ENCODE measurements around the gene PITX2.

PITX2 gene

DNA sequence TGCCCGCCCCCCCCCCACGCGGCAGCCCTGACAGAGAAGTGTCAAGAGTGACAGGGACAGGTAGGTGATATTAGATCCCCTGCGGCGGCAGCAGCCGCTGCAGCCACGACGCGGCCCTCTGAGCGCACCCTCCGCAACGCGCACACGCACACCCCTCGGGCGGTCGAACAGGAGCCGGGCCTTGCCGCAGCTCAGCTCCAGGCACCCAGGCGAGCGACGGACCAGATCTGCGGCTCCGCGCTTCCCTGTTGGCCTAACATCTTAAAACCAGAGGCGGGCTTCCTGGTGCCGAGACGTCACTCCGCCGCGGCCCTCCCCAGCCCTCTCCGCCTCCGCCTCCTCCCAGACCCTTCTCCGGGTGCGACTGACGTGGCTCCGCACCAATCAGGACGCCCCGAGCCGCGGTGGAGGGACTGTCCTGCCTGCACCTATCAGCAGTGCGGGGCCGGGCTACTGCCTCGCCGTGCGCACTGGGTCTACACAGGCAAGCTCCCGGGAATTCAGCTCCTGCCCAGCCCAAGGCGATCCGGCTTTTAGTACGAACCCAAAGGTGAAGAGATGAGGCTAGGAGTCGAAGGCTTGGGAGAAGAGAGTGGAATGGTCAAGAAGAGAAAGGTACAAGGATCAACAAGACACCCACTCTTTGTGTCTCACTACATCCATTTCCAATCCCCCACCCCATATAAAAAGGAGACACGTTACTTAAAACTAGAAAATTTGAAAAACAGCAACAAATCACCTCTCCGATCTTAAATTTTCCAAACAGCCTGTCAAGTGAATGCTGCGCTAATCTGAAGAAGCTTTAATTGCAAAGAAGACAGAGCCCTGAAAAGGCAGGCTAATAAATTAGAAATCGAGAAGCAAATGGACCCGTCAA, at the start of gene PITX2:
Gene PITX2, minus strand, starts transcription at position 237 of the 877 bp plus-strand sequence. CDS start 617 bp downstream, outside the sequence.
- peak; percentile 73 to 77 for ATAC-seq

DNA sequence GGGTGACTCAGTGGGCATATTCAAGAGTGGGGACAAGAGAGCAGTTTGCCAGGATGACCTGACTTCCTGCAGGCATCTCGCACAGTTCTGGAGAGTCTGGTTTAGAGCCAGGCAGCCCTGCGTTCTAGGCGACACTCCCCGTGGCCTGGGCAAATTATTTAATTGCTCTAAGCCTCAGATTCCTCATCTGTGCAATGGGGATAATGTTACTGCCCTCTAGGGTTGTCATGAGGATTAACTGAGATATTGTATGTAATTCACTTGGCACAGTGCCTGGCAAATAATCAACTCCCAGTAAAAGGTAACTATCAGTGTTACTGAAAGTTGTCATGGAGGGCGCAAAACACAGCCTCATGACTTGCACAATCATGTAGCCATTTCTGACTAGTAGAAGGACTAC, 48.8 kb upstream of the PITX2 start:
- ATAC-seq: no peak

GRCh38 chr4:110669663-110670062, 46.8 kb upstream of the PITX2 start:
- no peak for ATAC-seq

DNA sequence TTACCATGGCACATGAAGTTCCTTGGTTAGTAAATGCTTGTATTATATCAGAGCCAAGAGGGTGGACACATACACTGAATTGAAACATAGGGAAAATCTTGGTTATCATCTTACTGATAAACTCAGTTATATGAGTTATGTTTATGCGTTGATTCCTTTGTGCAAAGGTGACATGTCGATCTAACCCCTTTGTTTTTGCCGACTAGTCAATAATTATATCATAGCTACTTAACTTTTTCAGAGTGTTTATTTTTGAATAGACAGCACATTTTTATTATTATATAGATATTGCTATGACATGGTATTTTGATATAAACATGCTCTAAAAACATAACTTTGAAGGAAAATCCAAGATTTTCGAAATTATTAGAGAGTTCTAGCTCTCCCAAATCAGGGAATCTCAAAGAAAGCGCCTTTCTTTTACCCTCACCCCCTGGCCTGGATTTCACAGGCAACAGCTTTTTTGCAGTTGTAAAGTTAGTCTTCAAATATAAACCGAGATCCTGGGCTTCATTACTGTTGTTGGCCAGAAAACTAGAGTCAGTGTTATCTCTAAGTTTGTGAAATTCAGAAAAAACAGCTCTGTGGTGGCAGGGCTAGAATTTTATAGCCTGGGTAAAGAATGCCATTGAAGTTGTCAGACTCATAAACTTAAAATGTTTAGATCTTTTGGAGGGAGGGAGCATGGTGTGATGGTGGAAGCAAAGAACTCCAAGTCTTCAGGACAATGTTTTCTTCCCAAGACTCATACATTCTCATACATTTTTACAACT, 45.8 kb upstream of the PITX2 start:
- ATAC-seq: no peak

DNA sequence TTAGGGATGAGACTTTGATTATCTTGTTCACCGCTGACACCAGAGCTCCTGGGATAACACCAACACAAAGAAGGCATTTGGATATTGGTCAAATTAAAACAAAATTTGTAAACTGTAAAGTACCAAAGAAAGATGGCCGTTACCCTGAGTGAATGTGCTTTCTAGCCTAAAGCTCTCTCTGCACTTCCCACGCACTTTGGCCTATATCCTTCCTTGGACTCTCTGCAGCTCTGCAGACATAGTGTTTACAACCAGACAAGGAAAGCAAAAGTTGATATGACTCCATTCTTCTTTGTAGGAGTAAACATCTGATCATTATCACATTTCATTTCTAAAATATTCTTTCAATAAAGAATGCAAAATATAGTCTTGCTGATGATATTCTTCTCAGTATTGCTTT, 44.8 kb upstream of the PITX2 start:
- ATAC-seq: no peak

DNA sequence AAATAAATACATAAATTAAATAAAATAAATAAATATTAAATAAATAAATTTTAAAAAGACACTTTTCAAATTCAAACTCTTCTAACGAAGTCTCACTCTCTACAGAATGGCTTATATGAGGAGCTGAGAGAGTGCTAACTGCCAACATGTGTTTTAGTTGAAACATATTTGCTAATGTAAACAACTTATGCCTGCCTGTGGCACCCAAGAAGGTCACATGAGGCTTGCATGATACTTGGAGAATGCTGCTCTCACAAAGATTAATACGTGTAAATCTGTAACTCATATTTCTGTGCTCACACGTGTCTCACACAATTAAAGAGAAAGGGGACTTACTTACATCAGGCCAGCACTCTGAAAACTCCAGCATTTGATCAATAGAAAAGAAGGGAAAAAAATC, 43.2 kb upstream of the PITX2 start:
- ATAC-seq: no peak

DNA sequence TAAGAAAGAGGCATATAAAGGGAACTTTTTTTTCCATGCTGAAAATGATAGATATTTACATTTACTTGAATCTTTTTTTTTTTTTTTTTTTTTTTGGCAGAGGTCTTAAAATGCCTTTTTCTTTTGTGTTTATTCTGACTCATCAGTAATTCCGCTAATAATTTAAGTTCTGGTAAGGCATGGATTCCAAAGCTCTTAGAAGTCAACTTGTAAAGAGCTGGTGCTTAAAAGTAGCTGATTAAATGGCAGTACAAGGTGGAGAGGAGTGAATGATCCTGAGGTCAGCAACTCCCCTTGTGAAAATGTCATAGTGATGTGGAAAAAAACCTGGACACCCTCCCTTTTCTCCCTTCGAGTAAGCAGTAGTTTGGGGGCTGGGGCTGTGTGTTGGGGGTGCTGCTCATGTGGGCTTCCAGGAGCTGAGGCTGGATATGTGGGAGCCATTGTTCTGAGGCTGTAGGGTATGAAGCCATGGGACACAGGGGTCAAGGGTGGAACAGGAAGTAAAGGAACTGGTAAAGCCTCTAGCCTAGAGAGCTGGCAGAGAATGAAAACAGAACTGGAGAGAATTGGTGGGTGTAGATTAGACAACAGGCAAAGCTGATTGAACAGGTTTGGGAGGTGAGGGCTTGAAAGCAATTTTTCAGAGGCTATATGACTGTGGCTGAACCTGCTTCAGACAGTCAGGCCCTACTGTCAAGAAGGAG, 41.0 kb upstream of the PITX2 start:
- ATAC-seq: no peak

DNA sequence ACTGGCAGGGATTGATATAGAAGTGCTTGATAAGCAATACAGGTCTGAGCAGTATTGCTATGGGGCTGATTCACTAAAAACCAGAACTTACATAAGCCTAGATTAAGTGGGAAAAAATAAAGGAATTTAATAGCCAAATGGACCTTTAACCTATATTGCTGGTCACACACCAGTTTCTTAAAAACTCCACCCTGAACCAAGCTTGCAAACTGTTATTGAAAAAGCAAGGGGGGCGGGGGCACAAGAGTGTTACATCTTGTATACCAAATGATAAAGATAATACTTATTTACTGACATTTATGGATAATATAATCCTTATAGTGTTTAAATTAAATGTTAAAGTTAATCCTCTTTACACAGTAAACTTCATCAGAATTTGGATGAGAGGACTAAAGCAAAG, 40.3 kb upstream of the PITX2 start:
- no peak for ATAC-seq

- no peak for ATAC-seq
Measured at GRCh38 chr4:110660755-110661154, 37.9 kb upstream of the PITX2 start.

GRCh38 chr4:110654254-110654635, 31.4 kb upstream of the PITX2 start:
- no peak for ATAC-seq

- ATAC-seq: no peak
Measured at GRCh38 chr4:110653321-110654253, 30.7 kb upstream of the PITX2 start.

GRCh38 chr4:110644008-110644407, 21.1 kb upstream of the PITX2 start:
- no peak for ATAC-seq

DNA sequence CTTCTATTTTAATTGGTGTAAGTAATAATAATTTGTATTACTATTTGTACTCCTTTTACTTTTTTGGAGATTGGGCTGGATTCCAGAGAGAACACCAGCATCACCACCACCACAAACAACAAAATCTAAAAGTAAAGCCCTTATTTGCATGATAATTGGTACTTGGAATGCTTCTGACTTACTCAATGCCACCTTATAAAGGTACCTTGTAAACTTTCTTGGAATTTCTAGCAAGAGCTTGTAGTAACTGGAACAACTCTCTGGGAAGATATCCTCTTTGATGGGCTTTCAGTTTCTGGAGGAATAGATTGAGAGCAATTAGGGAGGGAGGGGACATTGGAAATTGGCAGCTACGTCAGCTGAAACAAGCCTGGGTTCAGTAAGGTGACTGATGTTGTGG, 20.2 kb upstream of the PITX2 start:
- no peak for ATAC-seq

DNA sequence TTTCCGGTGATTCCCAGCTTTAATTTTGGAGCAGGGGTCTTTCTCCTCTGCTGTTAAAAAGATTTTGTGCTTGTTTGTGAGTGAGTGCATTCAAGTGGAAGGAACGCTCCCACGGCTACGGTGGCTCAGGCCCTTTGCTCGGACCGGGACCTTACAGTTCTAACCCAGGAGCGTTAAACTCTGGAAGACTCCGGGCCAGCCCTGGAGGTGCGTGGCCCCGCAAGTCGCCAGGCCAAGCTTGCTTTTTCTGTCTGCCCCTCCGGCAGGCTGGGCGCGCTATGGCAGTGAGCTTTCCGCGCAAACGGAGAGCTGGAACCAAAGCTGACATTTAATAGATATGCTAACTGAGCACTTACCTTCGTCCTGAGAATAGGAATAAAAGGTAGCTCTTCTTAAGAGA, 18.3 kb upstream of the PITX2 start:
- ATAC-seq: no peak

DNA sequence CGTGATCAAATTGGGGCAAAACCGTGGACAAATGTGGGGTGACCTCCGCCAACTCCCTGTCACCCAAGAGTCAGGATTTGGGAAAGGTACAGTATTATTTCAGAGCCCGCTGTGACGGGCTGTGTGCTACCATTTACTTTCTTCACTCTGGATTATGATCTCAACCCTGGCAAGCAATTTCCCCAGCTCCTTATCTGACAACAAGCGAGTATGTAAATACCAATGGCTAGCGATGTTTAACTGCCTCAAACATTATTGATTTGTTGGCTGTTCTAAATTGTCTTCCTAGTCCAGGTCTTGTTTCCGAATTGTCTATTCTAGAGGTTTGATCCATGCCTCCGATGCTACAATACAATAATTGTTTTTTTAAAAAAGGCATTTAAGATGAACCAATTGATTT, 17.7 kb upstream of the PITX2 start:
- ATAC-seq: no peak

DNA sequence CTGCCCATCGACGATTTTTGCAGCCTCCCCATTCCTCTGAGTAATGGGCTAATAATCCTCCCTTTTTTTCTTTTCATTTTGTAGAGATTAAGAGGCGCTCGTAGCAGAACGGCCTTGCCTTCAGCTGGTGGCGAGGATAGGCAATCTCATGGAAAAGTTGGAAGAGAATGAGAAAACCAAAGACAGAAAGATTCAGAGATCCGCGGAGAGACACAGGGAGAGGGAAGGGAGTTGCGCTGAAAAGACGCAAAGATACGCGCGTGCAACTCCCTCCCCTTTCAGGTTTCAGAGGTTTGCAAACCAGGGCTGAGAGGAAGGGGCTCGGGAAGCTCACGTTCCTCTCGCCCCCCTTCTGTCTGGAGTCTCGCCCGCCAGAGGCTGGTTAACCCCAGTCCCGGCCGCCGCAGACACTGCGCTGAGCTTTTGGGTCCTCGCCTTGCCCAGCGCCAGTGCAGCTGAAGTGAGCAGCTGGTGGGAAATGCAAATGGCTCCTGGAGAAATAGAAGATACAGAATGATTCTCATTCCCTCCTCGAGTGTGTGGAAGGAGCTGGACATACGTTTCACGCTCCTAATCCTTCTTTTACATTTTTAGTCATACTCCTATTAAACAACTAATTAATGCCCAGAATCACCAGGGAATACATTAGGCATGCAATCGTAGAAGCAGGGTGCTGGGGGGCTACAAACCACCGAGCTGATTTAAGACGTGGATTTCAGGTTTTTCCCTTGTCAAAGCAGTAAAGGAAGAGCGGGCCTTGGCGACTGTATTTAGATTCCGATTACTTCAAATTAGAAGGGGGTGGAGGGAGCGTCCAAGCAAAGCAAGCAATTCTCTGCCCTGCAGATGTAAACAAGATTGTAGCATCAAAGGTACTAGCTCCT, 16.6 kb upstream of the PITX2 start:
- ATAC-seq: no peak

DNA sequence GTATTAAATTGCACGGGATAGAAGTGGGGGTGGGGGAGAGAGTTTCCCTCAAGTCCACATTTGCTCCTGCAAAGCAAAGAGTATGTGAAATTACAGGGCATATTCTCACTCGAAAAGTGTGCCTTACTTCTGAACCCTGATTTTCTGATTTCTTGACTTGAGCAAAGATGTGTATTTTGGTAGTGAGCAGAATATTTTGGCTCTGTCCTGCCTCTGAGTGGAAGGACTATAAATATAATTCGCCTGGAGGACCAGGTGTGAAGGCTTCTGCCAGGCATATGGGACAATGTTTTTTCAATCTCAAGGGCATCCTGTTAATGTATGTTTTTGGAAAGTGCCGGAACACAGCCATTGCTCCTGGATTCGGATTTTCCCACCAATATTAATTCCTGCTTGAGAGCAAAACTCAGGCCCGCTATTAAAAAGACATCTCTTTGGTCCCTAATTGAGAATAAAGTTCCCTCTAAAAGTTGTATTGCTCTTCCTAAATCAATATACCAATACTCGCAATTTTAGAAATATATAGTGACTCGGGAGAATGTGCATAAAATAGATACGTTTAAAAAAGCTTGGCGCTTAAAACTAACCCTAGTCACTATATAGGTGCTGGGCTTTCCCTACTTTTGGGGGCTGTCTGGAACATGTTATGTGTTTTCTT, 15.3 kb upstream of the PITX2 start:
- ATAC-seq: no peak

- ATAC-seq: no peak
Measured at GRCh38 chr4:110637408-110638088, 14.7 kb upstream of the PITX2 start.

DNA sequence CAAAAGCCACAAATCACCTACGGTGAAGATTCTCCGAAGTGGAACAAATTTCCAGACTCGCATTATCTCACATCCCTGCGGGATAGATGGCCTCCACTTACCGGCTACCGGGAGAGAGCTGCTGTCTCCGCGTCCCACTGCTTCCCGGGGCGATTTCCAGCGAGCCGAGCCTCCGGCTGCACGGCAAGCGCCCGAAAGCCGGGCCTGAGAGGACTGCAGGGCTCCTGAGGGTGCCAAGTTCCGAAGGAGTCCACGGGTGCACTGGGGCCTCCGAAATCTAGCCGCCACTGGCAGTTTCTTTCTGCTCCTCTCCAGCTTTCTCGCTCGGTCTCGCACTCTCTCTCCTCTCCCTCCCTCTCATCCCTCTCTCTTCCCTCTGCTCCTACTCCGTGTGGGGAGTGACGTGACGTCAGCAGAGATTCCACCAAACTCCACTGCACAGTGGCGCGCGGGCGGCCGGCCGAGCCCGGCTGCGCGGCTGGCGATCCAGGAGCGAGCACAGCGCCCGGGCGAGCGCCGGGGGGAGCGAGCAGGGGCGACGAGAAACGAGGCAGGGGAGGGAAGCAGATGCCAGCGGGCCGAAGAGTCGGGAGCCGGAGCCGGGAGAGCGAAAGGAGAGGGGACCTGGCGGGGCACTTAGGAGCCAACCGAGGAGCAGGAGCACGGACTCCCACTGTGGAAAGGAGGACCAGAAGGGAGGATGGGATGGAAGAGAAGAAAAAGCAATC, 14.0 kb upstream of the PITX2 start:
- no peak for ATAC-seq

All from activated CD4-positive, CD25-positive, alpha-beta regulatory T cell treated with anti-CD3 and anti-CD28 coated beads, Interleukin-2, amount 50 U/mL, for 24 hours (primary cell).